CD8-positive, alpha-beta memory T cell (primary cell): Measurements from ENCODE around the gene TENM3. TPM values are rescaled to one million over a fixed set of nuclear protein-coding genes. Genes with fewer than 3 reads are reported as not detected.

ENCODE experiments used
- CTCF ChIA-PET: fragments of 350-600 bp; sonication (Branson Sonifier 250); formaldehyde crosslinking; loops from one replicate; lab custom pipeline; 2021; ENCODE audit warnings: antibody characterized with exemption; lab: Charles Lee
- POLR2A ChIA-PET: fragments of 350-600 bp; sonication (Branson Sonifier 250); formaldehyde crosslinking; loops from one replicate; lab custom pipeline; 2021; ENCODE audit warnings: antibody characterized with exemption; lab: Charles Lee
- DNase-seq, 5 donors: peaks; one replicate each; pipeline versions ENCODE4 v3.0.0 to v3.0.0-alpha.2; 2020 to 2022; ENCODE audit warnings: mixed read lengths in 1 of 5
- H3K27ac ChIP-seq: one replicate; pipeline ENCODE4 v1.7.0; 2013; ENCODE audit warnings: low read depth, mild to moderate bottlenecking, low read length, moderate library complexity
- H3K27me3 ChIP-seq: 2 replicates; pipeline ENCODE4 v1.7.0; 2013; ENCODE audit warnings: low read length, mild to moderate bottlenecking; ENCODE audit not compliant: insufficient read depth, poor library complexity, severe bottlenecking
- H3K36me3 ChIP-seq: 2 replicates; pipeline ENCODE4 v1.7.0; 2013; ENCODE audit warnings: mild to moderate bottlenecking, low read length, moderate library complexity; ENCODE audit not compliant: insufficient read depth
- H3K4me1 ChIP-seq: 2 replicates; pipeline ENCODE4 v1.7.0; 2013; ENCODE audit warnings: mild to moderate bottlenecking, low read length, moderate library complexity; ENCODE audit not compliant: insufficient read depth
- H3K4me3 ChIP-seq: 2 replicates; pipeline ENCODE4 v1.7.0; 2013; ENCODE audit warnings: mild to moderate bottlenecking, low read length
- H3K9me3 ChIP-seq: 2 replicates; pipeline ENCODE4 v1.7.0; 2013; ENCODE audit warnings: mild to moderate bottlenecking, low read length
- H3K27ac Mint-ChIP-seq, 8 donors: one replicate each; pipeline ENCODE4 v1.8.0; 2020 to 2021; ENCODE audit warnings: mixed read lengths in 8 of 8, mild to moderate bottlenecking in 6 of 8, inconsistent platforms in 3 of 8, moderate library complexity in 3 of 8
- H3K27me3 Mint-ChIP-seq, 2 donors: one replicate each; pipeline ENCODE4 v1.8.0; 2020 to 2021; ENCODE audit warnings: mixed read lengths in 2 of 2, mild to moderate bottlenecking in 1 of 2, moderate library complexity in 1 of 2
- H3K36me3 Mint-ChIP-seq, 3 donors: one replicate each; pipeline ENCODE4 v1.8.0; 2020 to 2021; ENCODE audit warnings: mixed read lengths in 3 of 3, inconsistent platforms in 1 of 3, mild to moderate bottlenecking in 1 of 3
- H3K4me1 Mint-ChIP-seq, 3 donors: one replicate each; pipeline ENCODE4 v1.8.0; 2020 to 2021; ENCODE audit warnings: mixed read lengths in 3 of 3, inconsistent platforms in 1 of 3, mild to moderate bottlenecking in 1 of 3
- H3K4me3 Mint-ChIP-seq, 7 donors: one replicate each; pipeline ENCODE4 v1.8.0; 2020 to 2021; ENCODE audit warnings: mixed read lengths in 7 of 7, mild to moderate bottlenecking in 6 of 7, moderate library complexity in 4 of 7, inconsistent platforms in 2 of 7
- H3K9me3 Mint-ChIP-seq, 5 donors: one replicate each; pipeline ENCODE4 v1.8.0; 2020 to 2022; ENCODE audit warnings: mixed read lengths in 5 of 5, mild to moderate bottlenecking in 3 of 5, moderate library complexity in 2 of 5, inconsistent platforms in 1 of 5
- polyA plus RNA-seq: library from polyadenylated mRNA; unstranded; fragments of 300-500 nt; fragmentation: Illumina TruSeq; gene quantifications from one replicate; pipeline ENCODE4 v1.2.3, GENCODE V29; 2021
- total RNA-seq, 2 experiments: library from RNA; stranded (reverse); gene quantifications; one replicate each; pipeline ENCODE4 v1.2.3, GENCODE V29; 2021

Gene TENM3
- total and polyA plus RNA-seq, 3 experiments from 2014 or later: not detected

- no peak overlapping the region for H3K4me3 Mint-ChIP-seq
- H3K9me3 Mint-ChIP-seq: peaks cover 0 to 5% (median 2%) of the 10 kb centered on the region in 5 donors
- no peaks in the 10 kb centered on the region for H3K4me1 Mint-ChIP-seq
- H3K27ac Mint-ChIP-seq: no peak overlapping the region
- DNase-seq: no peak
- Histone ChIP-seq H3K36me3 (no peaks in the 10 kb centered on the region), H3K9me3 (no peaks in the 10 kb centered on the region), H3K4me3 (no peak overlapping the region), H3K4me1 (no peaks in the 10 kb centered on the region), H3K27me3 (no peaks in the 10 kb centered on the region), H3K27ac (no peak overlapping the region)
- no peaks in the 10 kb centered on the region for H3K27me3 Mint-ChIP-seq
- POLR2A ChIA-PET: no interaction called here
- H3K36me3 Mint-ChIP-seq: no peaks in the 10 kb centered on the region
- CTCF ChIA-PET: no interaction called here
Measured at GRCh38 chr4:182221987-182222386, 21.2 kb upstream of the TENM3 start.

GRCh38 chr4:182222766-182223165, 20.4 kb upstream of the TENM3 start:
- Histone ChIP-seq H3K9me3 (no peaks in the 10 kb centered on the region), H3K36me3 (no peaks in the 10 kb centered on the region), H3K4me3 (no peak overlapping the region), H3K27ac (no peak overlapping the region), H3K27me3 (no peaks in the 10 kb centered on the region), H3K4me1 (no peaks in the 10 kb centered on the region)
- Mint-ChIP-seq H3K4me1 (no peaks in the 10 kb centered on the region), H3K27me3 (no peaks in the 10 kb centered on the region), H3K36me3 (no peaks in the 10 kb centered on the region), H3K27ac (peak overlapping the region in 1 of 8 donors; percentile 42), H3K4me3 (no peak overlapping the region), H3K9me3 (peaks cover 0 to 5% (median 2%) of the 10 kb centered on the region in 5 donors)
- CTCF ChIA-PET: no interaction called here
- POLR2A ChIA-PET: no interaction called here
- no peak for DNase-seq

- H3K9me3 ChIP-seq: no peaks in the 10 kb centered on the region
- ChIA-PET CTCF (no interaction called here), POLR2A (no interaction called here)
- no peaks in the 10 kb centered on the region for H3K27me3 ChIP-seq
- no peaks in the 10 kb centered on the region for H3K36me3 Mint-ChIP-seq
- H3K4me3 Mint-ChIP-seq: no peak overlapping the region
- no peaks in the 10 kb centered on the region for H3K27me3 Mint-ChIP-seq
- H3K4me1 ChIP-seq: no peaks in the 10 kb centered on the region
- H3K9me3 Mint-ChIP-seq: peaks cover 0 to 5% (median 2%) of the 10 kb centered on the region in 5 donors
- H3K4me3 ChIP-seq: no peak overlapping the region
- H3K4me1 Mint-ChIP-seq: no peaks in the 10 kb centered on the region
- H3K27ac ChIP-seq: no peak overlapping the region
- no peak overlapping the region for H3K27ac Mint-ChIP-seq
- DNase-seq: no peak
- no peaks in the 10 kb centered on the region for H3K36me3 ChIP-seq
Measured at GRCh38 chr4:182223708-182224107, 19.5 kb upstream of the TENM3 start.

- no peak overlapping the region for H3K4me3 Mint-ChIP-seq
- H3K27ac Mint-ChIP-seq: no peak overlapping the region
- ChIA-PET POLR2A (no interaction called here), CTCF (no interaction called here)
- H3K4me1 ChIP-seq: no peaks in the 10 kb centered on the region
- no peaks in the 10 kb centered on the region for H3K36me3 Mint-ChIP-seq
- H3K4me3 ChIP-seq: no peak overlapping the region
- no peaks in the 10 kb centered on the region for H3K4me1 Mint-ChIP-seq
- DNase-seq: no peak
- no peaks in the 10 kb centered on the region for H3K36me3 ChIP-seq
- no peak overlapping the region for H3K27ac ChIP-seq
- H3K9me3 ChIP-seq: no peaks in the 10 kb centered on the region
- H3K27me3 ChIP-seq: no peaks in the 10 kb centered on the region
- H3K27me3 Mint-ChIP-seq: no peaks in the 10 kb centered on the region
- peaks cover 0 to 2% (median 1%) of the 10 kb centered on the region in 5 donors for H3K9me3 Mint-ChIP-seq
Measured at GRCh38 chr4:182224192-182224850, 18.9 kb upstream of the TENM3 start.

- Mint-ChIP-seq H3K4me3 (no peak overlapping the region), H3K27ac (no peak overlapping the region), H3K27me3 (peaks cover 0 to 2% of the 10 kb centered on the region in 2 donors), H3K9me3 (peaks cover 0 to under 1% (median 0%) of the 10 kb centered on the region in 5 donors), H3K36me3 (no peaks in the 10 kb centered on the region), H3K4me1 (no peaks in the 10 kb centered on the region)
- Histone ChIP-seq H3K27me3 (no peaks in the 10 kb centered on the region), H3K27ac (no peak overlapping the region), H3K4me3 (no peak overlapping the region), H3K36me3 (no peaks in the 10 kb centered on the region), H3K9me3 (no peaks in the 10 kb centered on the region), H3K4me1 (no peaks in the 10 kb centered on the region)
- CTCF ChIA-PET: no interaction called here
- POLR2A ChIA-PET: no interaction called here
- no peak for DNase-seq
Measured at GRCh38 chr4:182225257-182225852, 17.8 kb upstream of the TENM3 start.

- ChIA-PET POLR2A (no interaction called here), CTCF (no interaction called here)
- H3K27ac Mint-ChIP-seq: no peak overlapping the region
- no peaks in the 10 kb centered on the region for H3K4me1 Mint-ChIP-seq
- H3K4me3 Mint-ChIP-seq: no peak overlapping the region
- no peaks in the 10 kb centered on the region for H3K36me3 Mint-ChIP-seq
- no peak for DNase-seq
- Histone ChIP-seq H3K36me3 (no peaks in the 10 kb centered on the region), H3K27me3 (no peaks in the 10 kb centered on the region), H3K4me3 (no peak overlapping the region), H3K27ac (no peak overlapping the region), H3K9me3 (no peaks in the 10 kb centered on the region), H3K4me1 (no peaks in the 10 kb centered on the region)
- H3K9me3 Mint-ChIP-seq: peaks cover 0 to 3% (median 0%) of the 10 kb centered on the region in 5 donors
- H3K27me3 Mint-ChIP-seq: peaks cover 0 to 3% of the 10 kb centered on the region in 2 donors
Measured at GRCh38 chr4:182227611-182228010, 15.6 kb upstream of the TENM3 start.

- Mint-ChIP-seq H3K27ac (no peak overlapping the region), H3K4me3 (no peak overlapping the region), H3K27me3 (peaks cover 0 to 3% of the 10 kb centered on the region in 2 donors), H3K36me3 (no peaks in the 10 kb centered on the region), H3K4me1 (no peaks in the 10 kb centered on the region), H3K9me3 (peaks cover 0 to 3% (median 0%) of the 10 kb centered on the region in 5 donors)
- no peaks in the 10 kb centered on the region for H3K27me3 ChIP-seq
- ChIA-PET CTCF (no interaction called here), POLR2A (no interaction called here)
- H3K27ac ChIP-seq: no peak overlapping the region
- no peaks in the 10 kb centered on the region for H3K36me3 ChIP-seq
- H3K4me1 ChIP-seq: no peaks in the 10 kb centered on the region
- H3K4me3 ChIP-seq: no peak overlapping the region
- H3K9me3 ChIP-seq: no peaks in the 10 kb centered on the region
- no peak for DNase-seq
Measured at GRCh38 chr4:182228991-182229577, 14.1 kb upstream of the TENM3 start.

- H3K27me3 ChIP-seq: no peaks in the 10 kb centered on the region
- ChIA-PET CTCF (no interaction called here), POLR2A (no interaction called here)
- Mint-ChIP-seq H3K4me1 (no peaks in the 10 kb centered on the region), H3K4me3 (no peak overlapping the region), H3K27me3 (peaks cover 0 to 3% of the 10 kb centered on the region in 2 donors), H3K27ac (no peak overlapping the region), H3K9me3 (peaks cover 0 to 3% (median 0%) of the 10 kb centered on the region in 5 donors), H3K36me3 (no peaks in the 10 kb centered on the region)
- no peak overlapping the region for H3K4me3 ChIP-seq
- no peak overlapping the region for H3K27ac ChIP-seq
- no peak for DNase-seq
- no peaks in the 10 kb centered on the region for H3K36me3 ChIP-seq
- no peaks in the 10 kb centered on the region for H3K9me3 ChIP-seq
- no peaks in the 10 kb centered on the region for H3K4me1 ChIP-seq
Measured at GRCh38 chr4:182230256-182230655, 12.9 kb upstream of the TENM3 start.
